Measurements from ENCODE around the gene SKAP1.

SKAP1 gene

GRCh38 chr17:48161127-48161905 lies 268.7 kb downstream of the SKAP1 start:
- no peak for DNase-seq

- DNase-seq = no peak
Observed at GRCh38 chr17:48160177-48161081, 269.6 kb downstream of the SKAP1 start.

GRCh38 chr17:48159232-48159631 lies 270.8 kb downstream of the SKAP1 start:
- no peak for DNase-seq

- no peak for DNase-seq
Observed at GRCh38 chr17:48155889-48156611, 274.0 kb downstream of the SKAP1 start.

- DNase-seq = no peak
Observed at GRCh38 chr17:48153691-48154358, 276.2 kb downstream of the SKAP1 start.

GRCh38 chr17:48152289-48152688 lies 277.7 kb downstream of the SKAP1 start:
- DNase-seq = no peak

GRCh38 chr17:48151220-48151619 lies 278.8 kb downstream of the SKAP1 start:
- DNase-seq = no peak

- no peak for DNase-seq
Observed at GRCh38 chr17:48150597-48151001, 279.4 kb downstream of the SKAP1 start.

GRCh38 chr17:48149787-48150463 lies 280.1 kb downstream of the SKAP1 start:
- DNase-seq = no peak

- no peak for DNase-seq
Observed at GRCh38 chr17:48148854-48149786, 280.9 kb downstream of the SKAP1 start.

GRCh38 chr17:48148029-48148770 lies 281.8 kb downstream of the SKAP1 start:
- DNase-seq = no peak

GRCh38 chr17:48144976-48145798 lies 284.8 kb downstream of the SKAP1 start:
- no peak for DNase-seq

- DNase-seq = no peak
Observed at GRCh38 chr17:48144231-48144630, 285.8 kb downstream of the SKAP1 start.

GRCh38 chr17:48143629-48144028 lies 286.4 kb downstream of the SKAP1 start:
- DNase-seq = no peak

- DNase-seq = no peak
Observed at GRCh38 chr17:48139944-48140343, 290.1 kb downstream of the SKAP1 start.

GRCh38 chr17:48137656-48138055 lies 292.4 kb downstream of the SKAP1 start:
- no peak for DNase-seq

- no peak for DNase-seq
Observed at GRCh38 chr17:48134912-48135480, 295.0 kb downstream of the SKAP1 start.

GRCh38 chr17:48132385-48132784 lies 297.6 kb downstream of the SKAP1 start:
- no peak for DNase-seq

All from femur (tissue), 1 donor.